ENCODE results near the gene ACSF2. TPM values are rescaled to one million over a fixed set of nuclear protein-coding genes. Genes with fewer than 3 reads are reported as not detected.

Gene ACSF2
- total RNA-seq, 1 donor from 2014 or later = 44.3 TPM

Small RNAs within 50 kb of the gene (small RNA-seq; reads per million reads assigned to genes)
- not detected for gene RF00019 (ENCODE audit: low replicate concordance)

Other genes with a start within 250 kb of the ACSF2 start
- gene COL1A1, start 224.6 kb upstream of the ACSF2 start, total RNA-seq = 3,144 TPM
- not detected for gene TMEM92, start 151.8 kb upstream of the ACSF2 start, total RNA-seq
- gene XYLT2, start 80.1 kb upstream of the ACSF2 start, total RNA-seq = 29.0 TPM
- gene MRPL27, start 53.0 kb upstream of the ACSF2 start, total RNA-seq = 32.2 TPM
- 4.3 TPM for gene EME1, start 53.0 kb upstream of the ACSF2 start, total RNA-seq
- 55.5 TPM for gene LRRC59, start 28.7 kb upstream of the ACSF2 start, total RNA-seq
- not detected for gene CHAD, start 42.7 kb downstream of the ACSF2 start, total RNA-seq
- gene RSAD1, start 52.6 kb downstream of the ACSF2 start, total RNA-seq = 33.5 TPM
- 0.21 TPM for gene MYCBPAP, start 82.2 kb downstream of the ACSF2 start, total RNA-seq
- gene EPN3, start 106.5 kb downstream of the ACSF2 start, total RNA-seq = 7.5 TPM
- gene SPATA20, start 121.0 kb downstream of the ACSF2 start, total RNA-seq = 40.3 TPM
- gene CACNA1G, start 134.5 kb downstream of the ACSF2 start, total RNA-seq = 10.4 TPM
- 5.6 TPM for gene ABCC3, start 208.7 kb downstream of the ACSF2 start, total RNA-seq

Data from tongue (tissue), 2 donors.